HEK293T (cell line): ENCODE measurements around the gene PLCB2.

Experiments used
- CTCF ChIA-PET: fragments of 350-600 bp; formaldehyde crosslinking; extraction: SDS; loops from one replicate; lab custom pipeline; 2021; ENCODE audit warnings: antibody characterized with exemption, inconsistent platforms; lab: Yijun Ruan, JAX
- POLR2A ChIA-PET: fragments of 350-600 bp; formaldehyde crosslinking; extraction: SDS; loops from one replicate; lab custom pipeline; 2020; ENCODE audit warnings: antibody characterized with exemption, inconsistent platforms; lab: Yijun Ruan, JAX
- DNase-seq: peaks from one replicate; pipeline ENCODE4 v3.0.0; 2012; ENCODE audit warnings: mixed read lengths; ENCODE audit errors: extremely low spot score
- ARNT ChIP-seq: fragments of 450-650 bp; IDR thresholded peaks from 2 replicates; pipeline ENCODE4 v1.6.1; 2017; ENCODE audit warnings: mild to moderate bottlenecking
- BHLHE40 ChIP-seq: fragments of 450-650 bp; IDR thresholded peaks from 2 replicates; pipeline ENCODE4 v1.6.1; 2016; ENCODE audit warnings: mild to moderate bottlenecking, moderate library complexity, borderline replicate concordance
- CTBP1 ChIP-seq: fragments of 450-650 bp; IDR thresholded peaks from 2 replicates; pipeline ENCODE4 v1.6.1; 2016; ENCODE audit warnings: borderline replicate concordance
- ELF4 ChIP-seq: fragments of 450-650 bp; IDR thresholded peaks from 2 replicates; pipeline ENCODE4 v1.6.1; 2017; ENCODE audit warnings: antibody characterized with exemption
- FOXA1 ChIP-seq: fragments of 450-650 bp; IDR thresholded peaks from 2 replicates; pipeline ENCODE4 v1.6.1; 2016; ENCODE audit warnings: mild to moderate bottlenecking
- FOXK2 ChIP-seq: fragments of 450-650 bp; IDR thresholded peaks from 2 replicates; pipeline ENCODE4 v1.6.1; 2016; ENCODE audit warnings: mild to moderate bottlenecking
- FOXM1 ChIP-seq: fragments of 450-650 bp; IDR thresholded peaks from 2 replicates; pipeline ENCODE4 v1.6.1; 2017; ENCODE audit warnings: mild to moderate bottlenecking, borderline replicate concordance
- HDGF ChIP-seq: fragments of 450-650 bp; IDR thresholded peaks from 2 replicates; pipeline ENCODE4 v1.6.1; 2017; ENCODE audit warnings: antibody characterized with exemption, borderline replicate concordance
- L3MBTL2 ChIP-seq: fragments of 450-650 bp; conservative IDR thresholded peaks from 2 replicates; pipeline ENCODE4 v1.6.1; 2016; ENCODE audit warnings: mild to moderate bottlenecking
- LEF1 ChIP-seq: fragments of 450-650 bp; IDR thresholded peaks from 2 replicates; pipeline ENCODE4 v1.6.1; 2017; ENCODE audit warnings: mild to moderate bottlenecking, borderline replicate concordance
- NFRKB ChIP-seq: fragments of 450-650 bp; IDR thresholded peaks from 2 replicates; pipeline ENCODE4 v1.6.1; 2016; ENCODE audit warnings: mild to moderate bottlenecking, moderate library complexity
- PKNOX1 ChIP-seq: fragments of 450-650 bp; IDR thresholded peaks from 2 replicates; pipeline ENCODE4 v1.6.1; 2016
- SP1 ChIP-seq: fragments of 450-650 bp; IDR thresholded peaks from 2 replicates; pipeline ENCODE4 v1.6.1; 2017
- SUZ12 ChIP-seq: fragments of 450-650 bp; IDR thresholded peaks from 2 replicates; pipeline ENCODE4 v1.6.1; 2016; ENCODE audit warnings: mild to moderate bottlenecking
- TARDBP ChIP-seq: fragments of 450-650 bp; IDR thresholded peaks from 2 replicates; pipeline ENCODE4 v1.6.1; 2016
- ZNF384 ChIP-seq: fragments of 450-650 bp; IDR thresholded peaks from 2 replicates; pipeline ENCODE4 v1.6.1; 2016

Gene PLCB2

GRCh38 chr15:40327457-40327856 lies 19.7 kb upstream of the PLCB2 start:
- ChIA-PET POLR2A (interaction anchor here (1.7 to 5.3 kb wide), 3 partner anchors 9 to 78 kb away, joined by 5 to 29 read pairs (median 8); partner anchors contain the start of genes CCDC9B and IVD), CTCF (interaction anchor here (0.9 to 5.1 kb wide), 4 partner anchors 10 to 53 kb away, joined by 4 to 37 read pairs (median 5); no protein-coding TSS in a partner anchor)
- no peak for DNase-seq
- no peak for TF ChIP-seq SUZ12
- TF ChIP-seq BHLHE40 = no peak
- no peak for TF ChIP-seq PKNOX1
- TF ChIP-seq L3MBTL2 = no peak

GRCh38 chr15:40325700-40326099 lies 18.0 kb upstream of the PLCB2 start:
- TF ChIP-seq FOXM1 (no peak), SP1 (no peak), FOXK2 (no peak), FOXA1 (no peak)
- no peak for DNase-seq
- POLR2A ChIA-PET = interaction anchor here (1.4 to 5.3 kb wide), 3 partner anchors 11 to 80 kb away, joined by 5 to 29 read pairs (median 8); partner anchors contain the start of genes IVD and KNSTRN
- CTCF ChIA-PET = interaction anchor here (0.7 to 5.1 kb wide), 3 partner anchors 12 to 152 kb away, joined by 4 to 37 read pairs (median 6); no protein-coding TSS in a partner anchor

GRCh38 chr15:40325188-40325587 lies 17.5 kb upstream of the PLCB2 start:
- TF ChIP-seq CTBP1 = no peak
- CTCF ChIA-PET = interaction anchor here (0.7 to 5.1 kb wide), 3 partner anchors 12 to 152 kb away, joined by 4 to 37 read pairs (median 6); no protein-coding TSS in a partner anchor
- POLR2A ChIA-PET = interaction anchor here (1.4 to 5.3 kb wide), 2 partner anchors 11 to 57 kb away, joined by 5 to 29 read pairs; partner anchors contain the start of gene KNSTRN
- no peak for DNase-seq

GRCh38 chr15:40323953-40324937 lies 16.5 kb upstream of the PLCB2 start:
- CTCF ChIA-PET = interaction anchor here (1.9 to 5.1 kb wide), 2 partner anchors 13 kb away, joined by 24 to 37 read pairs; no protein-coding TSS in a partner anchor
- no peak for DNase-seq
- POLR2A ChIA-PET = interaction anchor here (1.4 to 5.3 kb wide), 2 partner anchors 12 to 58 kb away, joined by 5 to 29 read pairs; partner anchors contain the start of gene KNSTRN
- no peak for TF ChIP-seq FOXK2
- TF ChIP-seq NFRKB = no peak
- TF ChIP-seq FOXM1 = no peak

- peak; percentile 78 for DNase-seq
- TF ChIP-seq BHLHE40 = no peak
- TF ChIP-seq PKNOX1 = peak; percentile 56; the same call in 1 of the 2 replicates
- TF ChIP-seq HDGF = no peak
- no peak for TF ChIP-seq TARDBP
- TF ChIP-seq ELF4 = no peak
- TF ChIP-seq CTBP1 = no peak
- peak; percentile 79 for TF ChIP-seq L3MBTL2
- TF ChIP-seq ARNT = no peak
- TF ChIP-seq LEF1 = no peak
- TF ChIP-seq NFRKB = no peak
- no peak for TF ChIP-seq SP1
- TF ChIP-seq SUZ12 = no peak
- no peak for TF ChIP-seq ZNF384
- TF ChIP-seq FOXK2 = no peak
- TF ChIP-seq FOXA1 = no peak
- peak; percentile 95 for TF ChIP-seq FOXM1
- ChIA-PET POLR2A (interaction anchor here (0.8 to 1.1 kb wide), 3 partner anchors 15 to 83 kb away, joined by 3 to 6 read pairs (median 3); partner anchors contain the start of gene CCDC9B), CTCF (interaction anchor here (0.6 to 1.9 kb wide), 11 partner anchors 8 to 277 kb away, joined by 3 to 24 read pairs (median 3); partner anchors contain the start of genes CCDC9B and PLCB2)
Observed at GRCh38 chr15:40323239-40323952, 15.7 kb upstream of the PLCB2 start, which contains the start of gene INAFM2. Gene INAFM2 (plus strand): TSS chr15:40323692. CDS start chr15:40324056, 364 bp downstream.

- DNase-seq = no peak
- ChIA-PET CTCF (interaction anchor here (0.5 to 1.9 kb wide), 13 partner anchors 9 to 278 kb away, joined by 3 to 24 read pairs (median 3); partner anchors contain the start of genes CCDC9B and PLCB2), POLR2A (interaction anchor here (0.8 to 1.1 kb wide), 3 partner anchors 16 to 84 kb away, joined by 3 to 6 read pairs (median 3); partner anchors contain the start of gene CCDC9B)
- TF ChIP-seq FOXM1 = no peak
- no peak for TF ChIP-seq FOXK2
- no peak for TF ChIP-seq LEF1
- TF ChIP-seq PKNOX1 = no peak
- TF ChIP-seq L3MBTL2 = no peak
- TF ChIP-seq TARDBP = no peak
- TF ChIP-seq ARNT = no peak
- TF ChIP-seq SP1 = no peak
- TF ChIP-seq FOXA1 = no peak
- no peak for TF ChIP-seq ELF4
- no peak for TF ChIP-seq ZNF384
- TF ChIP-seq SUZ12 = no peak
- TF ChIP-seq HDGF = no peak
- no peak for TF ChIP-seq NFRKB
- no peak for TF ChIP-seq CTBP1
- no peak for TF ChIP-seq BHLHE40
Observed at GRCh38 chr15:40322531-40323238, 14.9 kb upstream of the PLCB2 start.
